Measurements from ENCODE around the gene ALKBH6. TPM values are rescaled to one million over a fixed set of nuclear protein-coding genes. Genes with fewer than 3 reads are reported as not detected.

ALKBH6 gene
- total RNA-seq, 1 donor from 2014 or later = 18.2 TPM

GRCh38 chr19:36030264-36031148 lies 16.5 kb upstream of the ALKBH6 start:
- DNase-seq (ENCODE audit: low read depth) = peak; percentile 76

GRCh38 chr19:36028313-36029041 lies 14.5 kb upstream of the ALKBH6 start:
- no peak for DNase-seq (ENCODE audit: low read depth)

DNA sequence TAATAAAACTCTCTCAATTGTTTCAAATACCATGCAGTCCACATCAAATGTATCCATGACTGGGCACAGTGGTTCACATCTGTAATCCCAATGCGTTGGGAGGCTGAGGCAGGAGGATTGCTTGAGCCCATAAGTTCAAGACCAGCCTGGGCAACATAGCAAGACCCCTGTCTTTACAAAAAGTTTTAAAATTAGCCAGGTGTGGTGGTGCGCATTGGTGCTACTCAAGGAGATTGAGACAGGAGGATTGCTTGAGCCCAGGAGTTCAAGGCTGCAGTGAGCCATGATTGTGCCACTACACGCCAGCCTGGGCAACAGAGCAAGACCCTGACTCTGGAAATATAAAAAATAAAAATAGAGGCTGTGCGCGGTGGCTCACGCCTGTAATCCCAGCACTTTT lies 13.7 kb upstream of the ALKBH6 start:
- no peak for DNase-seq (ENCODE audit: low read depth)

- no peak for DNase-seq (ENCODE audit: low read depth)
Measured at GRCh38 chr19:36026091-36026876, 12.3 kb upstream of the ALKBH6 start.

- no peak for DNase-seq (ENCODE audit: low read depth)
Measured at GRCh38 chr19:36025541-36025940, 11.5 kb upstream of the ALKBH6 start.

- no peak for DNase-seq (ENCODE audit: low read depth)
Measured at GRCh38 chr19:36023432-36023831, 9.4 kb upstream of the ALKBH6 start.

DNA sequence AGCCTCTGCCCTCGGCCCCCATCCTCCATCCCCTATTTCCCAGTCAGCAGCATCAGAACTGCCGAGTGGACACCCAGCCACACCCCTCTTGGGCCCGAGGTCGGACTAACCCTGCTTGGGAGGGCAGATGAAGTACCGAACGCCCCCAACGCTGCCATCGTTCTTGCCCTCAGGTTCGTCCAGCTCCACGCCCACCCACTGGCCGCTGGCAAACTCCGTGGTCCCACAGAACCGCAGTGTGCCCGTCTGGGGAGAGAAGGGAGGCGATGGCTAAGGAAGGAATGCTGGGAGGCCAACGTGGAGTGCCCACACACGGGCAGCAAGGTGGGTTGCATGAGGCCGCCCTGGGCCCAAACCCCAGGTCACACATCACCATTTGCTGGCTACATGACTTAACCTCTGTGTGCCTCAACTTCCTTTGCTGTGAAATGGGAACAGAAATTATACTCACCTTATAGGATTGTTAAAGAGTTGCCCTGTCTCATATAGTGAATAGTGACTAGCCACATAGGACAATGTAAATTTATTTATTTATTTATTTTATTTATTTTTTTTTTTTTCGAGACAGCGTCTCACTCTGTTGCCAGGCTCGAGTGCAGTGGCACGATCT lies 5.2 kb upstream of the ALKBH6 start:
- DNase-seq (ENCODE audit: low read depth) = no peak

DNA sequence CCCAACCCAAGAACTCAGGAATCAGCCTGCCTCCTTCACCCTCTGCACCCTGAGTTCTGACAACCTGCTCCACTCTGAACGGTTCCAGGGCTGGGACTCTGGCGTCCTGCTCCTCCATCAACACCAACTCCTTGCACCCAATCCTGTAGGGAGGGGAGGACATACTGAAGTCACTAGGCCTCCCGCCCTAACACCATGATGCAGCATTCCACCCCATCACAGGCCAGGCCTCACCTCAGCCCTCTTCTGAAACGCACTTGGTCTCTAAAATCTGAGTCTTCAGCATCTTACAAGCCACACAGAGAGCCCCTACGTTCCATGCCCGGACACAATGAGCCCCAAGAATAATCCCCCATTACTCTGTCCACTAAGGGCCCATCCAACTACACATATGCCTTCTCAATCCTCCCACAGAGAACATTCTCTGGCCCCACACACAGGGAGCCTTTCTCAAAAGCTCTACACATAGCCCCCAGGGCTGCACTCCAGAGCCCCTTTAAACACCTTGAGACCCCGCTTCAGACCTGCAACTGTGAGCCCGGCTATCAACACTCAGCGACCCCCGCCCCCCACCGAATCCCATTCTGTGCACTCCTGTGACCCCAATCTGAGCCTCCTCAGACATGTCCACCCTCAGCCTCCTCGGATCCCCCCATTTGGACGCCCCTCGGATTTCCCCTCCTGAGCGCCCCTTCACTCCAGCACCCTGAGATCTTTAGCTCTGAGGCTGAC lies 567 bp downstream of the ALKBH6 start:
- DNase-seq (ENCODE audit: low read depth) = no peak

- DNase-seq (ENCODE audit: low read depth) = no peak
Measured at GRCh38 chr19:36010402-36010801, 3.6 kb downstream of the ALKBH6 start.

DNA sequence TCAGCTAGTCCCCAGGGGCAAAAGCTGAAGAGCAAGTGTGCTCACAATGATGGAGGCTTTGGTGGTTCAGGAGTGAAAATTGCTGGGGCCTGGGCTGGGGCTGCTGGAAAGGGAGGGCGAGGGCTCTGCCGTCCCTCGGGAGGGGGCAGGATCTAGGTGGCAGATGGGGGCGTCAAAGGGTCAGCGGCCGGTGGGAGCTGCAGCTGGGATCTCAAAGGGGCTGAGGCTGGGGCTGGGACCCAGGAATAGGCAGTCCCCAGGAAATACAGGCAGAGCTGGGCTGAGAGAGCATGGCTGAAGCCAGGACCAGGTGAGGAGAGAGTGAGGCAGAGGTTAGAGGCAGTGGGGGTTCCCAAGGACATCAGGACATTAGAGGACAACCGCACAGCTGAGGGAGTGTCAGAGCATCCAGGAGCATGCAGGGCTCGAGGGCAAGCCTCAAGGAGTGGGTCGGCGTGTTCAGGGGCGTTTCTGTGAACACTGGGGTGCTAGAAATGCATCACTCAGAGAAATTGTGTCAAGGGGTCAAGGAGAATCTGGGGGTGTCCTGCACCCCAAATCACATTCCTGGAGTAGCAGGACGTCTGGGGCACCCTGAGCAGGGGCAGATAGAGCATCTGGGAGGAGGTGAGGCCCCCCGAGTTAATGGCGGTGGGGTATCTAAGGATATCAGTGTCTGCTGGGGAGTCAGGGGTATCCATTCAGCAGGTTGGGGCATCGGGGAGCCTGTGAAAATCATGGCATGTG lies 4.2 kb downstream of the ALKBH6 start:
- DNase-seq (ENCODE audit: low read depth) = no peak

- DNase-seq (ENCODE audit: low read depth) = peak; percentile 62
Measured at GRCh38 chr19:36009220-36009619, 4.8 kb downstream of the ALKBH6 start.

GRCh38 chr19:36008336-36008978 lies 5.6 kb downstream of the ALKBH6 start, which contains the start of gene SYNE4:
Gene SYNE4 (minus strand): TSS chr19:36008813. CDS start chr19:36008681, 132 bp downstream.
- no peak for DNase-seq (ENCODE audit: low read depth)

DNA sequence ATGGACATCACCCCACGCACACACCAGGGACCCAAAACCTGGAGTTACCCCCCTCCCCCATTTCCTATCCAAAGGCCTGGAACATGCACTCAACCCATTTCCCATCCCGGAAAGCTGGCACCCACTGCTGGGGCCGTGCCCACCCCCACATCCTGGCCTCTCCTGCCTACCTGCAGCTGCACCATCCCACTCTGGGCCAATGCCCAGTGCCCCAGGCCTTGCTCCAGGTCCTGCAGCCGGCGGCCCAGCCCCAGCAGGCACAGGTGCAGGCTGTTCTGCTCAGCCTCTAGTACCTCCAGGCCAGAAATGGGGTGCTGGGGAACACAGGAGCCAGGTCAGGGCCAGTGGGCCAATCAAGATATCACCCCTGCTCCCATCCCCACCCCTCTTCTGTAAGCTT lies 7.1 kb downstream of the ALKBH6 start:
- DNase-seq (ENCODE audit: low read depth) = no peak

GRCh38 chr19:36003284-36003683 lies 10.7 kb downstream of the ALKBH6 start:
- DNase-seq (ENCODE audit: low read depth) = no peak

DNA sequence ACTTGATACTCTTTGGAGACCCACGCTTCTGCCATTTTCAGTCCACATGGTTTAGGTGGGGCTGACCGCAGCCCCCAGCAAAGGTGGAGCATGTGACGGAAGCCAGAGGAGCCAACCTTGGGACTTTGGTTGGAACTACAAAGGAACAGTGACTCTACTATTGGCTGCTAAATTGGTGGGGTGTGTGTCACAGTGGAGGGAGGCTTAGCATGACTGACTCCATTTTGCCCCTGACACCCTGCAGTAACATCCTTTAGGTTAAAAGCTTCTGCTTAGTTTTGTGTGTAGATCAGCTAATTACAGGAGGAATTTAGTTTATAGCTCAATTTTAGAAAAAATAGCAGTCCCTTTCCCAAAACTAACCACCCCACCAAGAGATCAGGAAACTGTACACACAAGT lies 12.4 kb downstream of the ALKBH6 start:
- DNase-seq (ENCODE audit: low read depth) = no peak

GRCh38 chr19:35996777-35997176 lies 17.2 kb downstream of the ALKBH6 start:
- DNase-seq (ENCODE audit: low read depth) = no peak

GRCh38 chr19:35995048-35995993 lies 18.7 kb downstream of the ALKBH6 start, which contains the start of gene SDHAF1:
Gene SDHAF1 (plus strand): TSS chr19:35995188. CDS start chr19:35995275, 87 bp downstream.
- peak; percentile 95 for DNase-seq (ENCODE audit: low read depth)

Data from myocyte (in vitro differentiated cells).